ENCODE measurements around the gene ZNF598. TPM values are rescaled to one million over a fixed set of nuclear protein-coding genes. Genes with fewer than 3 reads are reported as not detected.

ZNF598 gene
- polyA plus RNA-seq, 3 donors: 24.1 to 45.6 (median 42.5) TPM

- 0% methylated on average over 81 to 109 of the region's 109 CpGs for WGBS, 3 donors
- H3K27ac ChIP-seq (ENCODE audit: low read depth, low read length): no peak within 1 kb of the TSS
Observed at GRCh38 chr16:1983544-1984346, 25.9 kb downstream of the ZNF598 start, which contains the start of gene GFER. TSS of gene GFER (plus strand) at chr16:1984193. CDS start at chr16:1984219, 26 bp downstream.

GRCh38 chr16:1982991-1983543, 26.6 kb downstream of the ZNF598 start:
- H3K27ac ChIP-seq (ENCODE audit: low read depth, low read length): no peak overlapping the region
- whole genome bisulfite sequencing, 3 donors: 20 to 34% (median 24%) methylated on average over 19 of the region's 19 CpGs

- WGBS, 3 donors: 52 to 65% (median 53%) methylated on average over 5 of the region's 5 CpGs
- no peak overlapping the region for H3K27ac ChIP-seq (ENCODE audit: low read depth, low read length)
Observed at GRCh38 chr16:1982013-1982433, 27.6 kb downstream of the ZNF598 start.

- WGBS, 3 donors: 33 to 57% (median 33%) methylated on average over 6 of the region's 6 CpGs
- no peak within 1 kb of the TSS for H3K27ac ChIP-seq (ENCODE audit: low read depth, low read length)
Observed at GRCh38 chr16:1981398-1981836, 28.2 kb downstream of the ZNF598 start, which contains the start of gene NOXO1. TSS of gene NOXO1 (minus strand) at chr16:1981469. CDS start at chr16:1981179, 290 bp downstream.

GRCh38 chr16:1980770-1981087, 28.9 kb downstream of the ZNF598 start:
- WGBS, 3 donors: 21 to 31% (median 22%) methylated on average over 16 of the region's 16 CpGs
- no peak overlapping the region for H3K27ac ChIP-seq (ENCODE audit: low read depth, low read length)

GRCh38 chr16:1980030-1980769, 29.4 kb downstream of the ZNF598 start:
- WGBS, 3 donors: 5 to 22% (median 6%) methylated on average over 51 to 53 of the region's 53 CpGs
- H3K27ac ChIP-seq (ENCODE audit: low read depth, low read length): no peak overlapping the region

- no peak overlapping the region for H3K27ac ChIP-seq (ENCODE audit: low read depth, low read length)
- WGBS, 3 donors: 27 to 31% (median 27%) methylated on average over 66 to 70 of the region's 70 CpGs
Observed at GRCh38 chr16:1979271-1980029, 30.2 kb downstream of the ZNF598 start.

GRCh38 chr16:1978476-1979120, 31.0 kb downstream of the ZNF598 start:
- WGBS, 3 donors: 74 to 83% (median 79%) methylated on average over 32 to 37 of the region's 37 CpGs
- H3K27ac ChIP-seq (ENCODE audit: low read depth, low read length): no peak overlapping the region

GRCh38 chr16:1977875-1978268, 31.7 kb downstream of the ZNF598 start:
- no peak overlapping the region for H3K27ac ChIP-seq (ENCODE audit: low read depth, low read length)
- 96 to 98% (median 96%) methylated on average over 14 to 18 of the region's 18 CpGs for WGBS, 3 donors

- WGBS, 3 donors: 92 to 94% (median 93%) methylated on average over 33 of the region's 33 CpGs
- no peak overlapping the region for H3K27ac ChIP-seq (ENCODE audit: low read depth, low read length)
Observed at GRCh38 chr16:1976951-1977874, 32.4 kb downstream of the ZNF598 start.

GRCh38 chr16:1976216-1976520, 33.5 kb downstream of the ZNF598 start:
- WGBS, 3 donors: 94 to 97% (median 95%) methylated on average over 8 of the region's 8 CpGs
- H3K27ac ChIP-seq (ENCODE audit: low read depth, low read length): no peak overlapping the region

GRCh38 chr16:1975432-1976215, 34.0 kb downstream of the ZNF598 start:
- WGBS, 3 donors: 93 to 96% (median 94%) methylated on average over 32 to 33 of the region's 33 CpGs

GRCh38 chr16:1974157-1975070, 35.2 kb downstream of the ZNF598 start:
- WGBS, 3 donors: 94 to 96% (median 94%) methylated on average over 40 to 42 of the region's 42 CpGs
- H3K27ac ChIP-seq (ENCODE audit: low read depth, low read length): no peak overlapping the region

More at GRCh38 chr16:1975432-1976215, 34.0 kb downstream of the ZNF598 start:
- H3K27ac ChIP-seq (ENCODE audit: low read depth, low read length): no peak overlapping the region

- H3K27ac ChIP-seq (ENCODE audit: low read depth, low read length): no peak overlapping the region
- WGBS, 3 donors: 91 to 93% (median 93%) methylated on average over 16 of the region's 16 CpGs
Observed at GRCh38 chr16:1973461-1974156, 36.0 kb downstream of the ZNF598 start.

GRCh38 chr16:1972490-1972877, 37.1 kb downstream of the ZNF598 start:
- H3K27ac ChIP-seq (ENCODE audit: low read depth, low read length): no peak overlapping the region
- 1 to 3% (median 2%) methylated on average over 19 to 22 of the region's 22 CpGs for WGBS, 3 donors
